Epithelial cell of esophagus (primary cell): ENCODE measurements around the gene PARL.
"Not testable (repeated sequence)": the region's sequence is repeated elsewhere in the genome, so short reads cannot be mapped to it uniquely, and the experiment has no call there.

ENCODE experiments used
- DNase-seq: peaks from one replicate; pipeline ENCODE4 v3.0.0; 2010; ENCODE audit warnings: low read depth
- H3K4me3 ChIP-seq: 2 replicates; pipeline ENCODE4 v1.5.1; 2011; ENCODE audit warnings: mild to moderate bottlenecking, low read length, control low read depth
- TF ChIP-seq, protein P1 (sequence below): IDR thresholded peaks from 2 replicates; pipeline ENCODE4 v1.5.1; 2011; ENCODE audit warnings: low read depth, mild to moderate bottlenecking, low read length, control low read depth, inconsistent platforms; ENCODE audit not compliant: insufficient read depth; ENCODE audit errors: missing control alignments

Gene PARL

DNA sequence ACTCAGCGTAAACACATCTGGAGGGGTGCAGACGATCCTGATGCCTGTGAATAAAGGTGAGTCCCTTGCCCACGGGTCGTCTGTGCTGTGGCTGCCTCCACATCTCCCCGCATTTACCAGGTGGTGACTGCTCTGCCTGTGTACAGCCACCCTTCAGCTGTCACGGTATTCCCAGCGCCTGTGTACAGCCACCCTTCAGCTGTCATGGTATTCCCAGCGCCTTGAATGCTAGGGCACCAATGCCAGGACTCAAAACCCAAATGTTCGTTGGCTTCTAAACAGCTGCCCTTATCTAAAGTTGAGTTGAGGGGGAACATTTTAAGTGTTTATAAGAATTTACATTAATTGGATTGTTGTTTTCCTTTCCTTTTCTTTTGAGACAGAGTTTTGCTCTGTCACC lies 86.7 kb downstream of the PARL start:
- TF ChIP-seq, protein P1, sequence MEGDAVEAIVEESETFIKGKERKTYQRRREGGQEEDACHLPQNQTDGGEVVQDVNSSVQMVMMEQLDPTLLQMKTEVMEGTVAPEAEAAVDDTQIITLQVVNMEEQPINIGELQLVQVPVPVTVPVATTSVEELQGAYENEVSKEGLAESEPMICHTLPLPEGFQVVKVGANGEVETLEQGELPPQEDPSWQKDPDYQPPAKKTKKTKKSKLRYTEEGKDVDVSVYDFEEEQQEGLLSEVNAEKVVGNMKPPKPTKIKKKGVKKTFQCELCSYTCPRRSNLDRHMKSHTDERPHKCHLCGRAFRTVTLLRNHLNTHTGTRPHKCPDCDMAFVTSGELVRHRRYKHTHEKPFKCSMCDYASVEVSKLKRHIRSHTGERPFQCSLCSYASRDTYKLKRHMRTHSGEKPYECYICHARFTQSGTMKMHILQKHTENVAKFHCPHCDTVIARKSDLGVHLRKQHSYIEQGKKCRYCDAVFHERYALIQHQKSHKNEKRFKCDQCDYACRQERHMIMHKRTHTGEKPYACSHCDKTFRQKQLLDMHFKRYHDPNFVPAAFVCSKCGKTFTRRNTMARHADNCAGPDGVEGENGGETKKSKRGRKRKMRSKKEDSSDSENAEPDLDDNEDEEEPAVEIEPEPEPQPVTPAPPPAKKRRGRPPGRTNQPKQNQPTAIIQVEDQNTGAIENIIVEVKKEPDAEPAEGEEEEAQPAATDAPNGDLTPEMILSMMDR, result no peak
- DNase-seq, result no peak
- no peak overlapping the region for H3K4me3 ChIP-seq

DNA sequence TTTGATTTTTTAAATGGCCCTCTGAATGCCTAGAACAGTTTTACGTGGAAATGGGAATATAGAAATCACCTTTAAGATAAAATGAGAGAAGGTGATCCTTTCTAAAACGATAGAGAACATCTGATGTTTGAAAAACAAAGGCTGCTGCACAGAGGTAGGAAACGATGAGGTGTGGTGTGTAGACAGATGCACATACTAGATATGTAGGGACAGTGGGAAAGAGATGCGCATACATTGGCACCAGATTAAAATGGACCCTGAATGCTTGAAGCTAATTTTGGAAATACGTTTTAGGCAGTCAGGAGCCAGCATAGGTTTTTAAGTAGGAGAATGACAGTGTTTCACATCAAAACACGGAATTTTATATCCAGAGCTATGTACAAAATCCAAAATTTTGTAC lies 88.3 kb downstream of the PARL start:
- no peak overlapping the region for H3K4me3 ChIP-seq
- DNase-seq, result no peak
- TF ChIP-seq, protein P1, result no peak

DNA sequence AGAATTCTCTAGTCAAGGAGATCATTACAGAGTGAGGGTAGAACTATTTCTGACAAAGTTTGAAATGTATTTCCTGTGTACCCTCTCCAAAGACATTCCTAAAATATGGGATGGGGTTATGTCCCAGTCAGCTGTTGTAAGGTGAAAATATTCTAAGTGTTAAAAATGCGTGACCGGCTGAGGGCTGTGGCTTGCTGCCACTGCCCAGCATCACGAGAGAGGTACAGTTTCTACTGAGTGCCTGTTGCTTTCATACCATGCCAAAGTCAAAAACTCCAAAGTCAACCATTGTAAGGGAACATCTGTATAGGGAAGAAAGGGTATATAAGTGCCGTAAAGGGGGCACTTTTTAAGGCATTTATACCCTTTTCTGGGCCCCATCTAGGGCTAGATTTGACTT lies 90.2 kb downstream of the PARL start:
- TF ChIP-seq, protein P1, result no peak
- DNase-seq, result no peak
- no peak overlapping the region for H3K4me3 ChIP-seq

DNA sequence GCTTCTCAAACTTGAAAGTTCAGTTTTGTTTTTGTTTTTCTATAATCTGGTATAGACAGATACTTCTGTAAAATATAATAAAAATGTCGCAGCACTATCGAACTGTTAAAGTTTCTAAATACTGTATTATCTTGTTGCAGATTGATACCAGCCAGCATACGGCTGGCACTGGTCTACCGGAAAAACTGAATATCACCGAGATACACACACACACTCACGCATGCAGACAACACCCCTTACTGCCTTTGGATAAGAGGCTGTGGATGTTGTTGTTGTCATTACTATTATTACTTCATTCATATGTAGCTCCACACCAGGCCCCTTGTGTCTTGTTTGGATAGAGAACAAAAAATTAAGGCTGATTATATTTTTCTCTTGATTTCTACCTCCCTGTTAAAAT lies 91.7 kb downstream of the PARL start:
- TF ChIP-seq, protein P1, result no peak
- H3K4me3 ChIP-seq, result no peak overlapping the region
- DNase-seq, result no peak

DNA sequence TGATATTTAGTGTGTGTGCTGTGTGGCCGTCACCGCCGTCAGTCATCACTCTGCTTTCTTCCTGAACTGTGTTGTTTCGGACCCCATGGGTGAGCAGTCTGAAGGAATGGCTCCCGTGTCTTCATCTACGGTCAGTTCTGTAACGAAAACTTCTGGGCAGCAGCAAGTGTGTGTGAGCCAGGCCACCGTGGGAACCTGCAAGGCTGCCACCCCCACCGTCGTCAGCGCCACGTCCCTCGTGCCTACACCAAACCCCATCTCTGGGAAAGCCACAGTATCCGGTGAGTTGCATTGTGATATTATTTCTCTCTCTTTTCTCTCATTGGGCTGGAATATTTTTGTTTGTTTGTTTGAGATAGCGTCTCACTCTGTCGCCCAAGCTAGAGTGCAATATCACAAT lies 94.0 kb downstream of the PARL start:
- DNase-seq, result no peak
- TF ChIP-seq, protein P1, result no peak
- H3K4me3 ChIP-seq, result no peak overlapping the region

DNA sequence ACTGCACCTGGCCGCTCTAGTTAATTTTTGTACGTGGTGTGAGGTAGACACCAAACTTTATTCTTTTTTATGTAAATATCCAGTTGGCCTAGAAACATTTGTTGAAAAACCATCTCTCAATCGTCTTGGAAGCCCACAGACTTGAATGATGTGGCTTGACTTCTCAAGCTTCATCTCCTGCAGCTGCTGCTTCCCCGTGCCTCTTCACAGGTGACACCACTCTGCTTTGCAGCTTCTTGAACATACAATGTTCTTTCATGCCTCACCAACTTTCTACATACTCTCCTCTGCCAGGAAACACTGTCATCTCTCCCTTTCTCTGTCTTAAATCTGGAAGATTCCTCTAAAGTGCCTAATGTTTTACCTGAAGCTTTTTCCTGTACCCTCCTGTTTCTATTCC lies 94.9 kb downstream of the PARL start:
- TF ChIP-seq, protein P1, result no peak
- H3K4me3 ChIP-seq, result no peak overlapping the region

DNA sequence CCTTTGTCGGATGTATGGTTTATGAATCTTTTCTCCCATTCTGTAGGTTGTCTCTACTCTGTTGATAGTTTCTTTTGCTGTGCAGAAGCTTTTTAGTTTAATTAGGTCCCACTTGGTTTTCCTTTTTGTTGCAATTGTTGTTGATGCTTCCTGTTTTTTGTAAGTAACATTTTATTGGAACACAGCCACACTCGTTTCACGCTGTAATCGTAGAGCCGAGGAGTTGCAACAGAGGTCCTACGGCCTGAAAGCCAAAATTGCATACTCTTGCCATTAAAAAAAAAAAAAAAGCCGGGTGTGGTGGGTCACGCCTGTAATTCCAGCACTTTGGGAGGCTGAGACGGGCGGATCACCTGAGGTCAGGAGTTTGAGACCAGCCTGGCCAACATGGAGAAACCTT lies 100.2 kb downstream of the PARL start:
- not testable (repeated sequence) for DNase-seq, H3K4me3 ChIP-seq

More for the DNA sequence above, 94.9 kb downstream of the PARL start:
- no peak for DNase-seq
